ENCODE measurements around the gene TOX2. TPM values are rescaled to one million over a fixed set of nuclear protein-coding genes. Genes with fewer than 3 reads are reported as not detected.

The TOX2 gene
- total and polyA plus RNA-seq, 2 of the 4 experiments (the other 2 are of a cell fraction) = 1.3 to 17.5 TPM

DNA sequence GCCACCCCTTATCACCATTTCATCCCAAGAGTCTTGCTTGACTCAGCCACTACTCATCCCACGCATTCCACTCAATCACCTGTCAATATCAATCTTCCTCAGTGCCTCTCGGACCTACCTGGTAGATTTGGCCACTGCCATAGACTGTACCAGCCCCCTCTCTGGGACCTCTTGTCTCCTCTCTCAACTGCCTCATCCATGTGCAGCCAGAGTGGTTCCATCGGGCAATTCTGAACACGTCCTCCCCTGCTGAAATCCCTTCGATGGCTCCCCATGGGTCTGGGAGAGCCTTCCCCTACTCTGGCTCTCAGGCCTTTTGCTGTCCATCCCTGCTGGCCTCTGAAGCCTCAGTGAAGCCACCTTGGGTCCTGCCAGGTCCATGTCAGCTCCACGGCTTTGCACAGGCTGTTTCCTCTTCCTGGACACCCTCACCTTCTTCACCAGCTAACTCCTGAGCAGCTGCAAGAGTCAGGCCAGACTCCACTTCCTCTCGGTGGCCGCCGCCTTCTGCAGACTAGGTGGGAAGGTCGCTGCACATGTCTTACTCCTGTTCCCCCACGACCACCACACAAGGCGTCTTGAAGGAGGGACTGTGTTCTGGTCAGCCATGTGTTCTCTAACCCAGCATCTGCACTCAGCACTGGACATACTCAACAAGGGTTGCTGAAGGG lies 120.4 kb downstream of the TOX2 start:
- Histone ChIP-seq H2BK120ac (ENCODE audit: low read depth, low read length) (no peak overlapping the region), H3K18ac (ENCODE audit: low read depth, low read length) (no peak overlapping the region), H3K4ac (ENCODE audit: low read depth, low read length) (no peak overlapping the region), H2AFZ (replicated peaks; ENCODE audit: low read length, poor library complexity) (no peak overlapping the region), H3K23ac (ENCODE audit: low read depth, low read length) (no peak overlapping the region), H2BK5ac (ENCODE audit: low read depth, low read length, poor library complexity, severe bottlenecking) (no peak overlapping the region), H3K27ac (ENCODE audit: insufficient read depth, low read length) (no peak overlapping the region), H4K20me1 (ENCODE audit: insufficient read depth, low read length) (peaks cover 2% of the 10 kb centered on the region; the same call in 1 of the 2 replicates), H3K9me3 (ENCODE audit: control insufficient read depth, insufficient read depth, low read length) (no peaks in the 10 kb centered on the region), H3K27me3 (ENCODE audit: control insufficient read depth, insufficient read depth, low read length) (no peaks in the 10 kb centered on the region), H3K79me1 (ENCODE audit: low read depth in 1 of 2, low read length in 2 of 2) (peaks cover 16 to 62% of the 10 kb centered on the region in 2 experiments), H3K56ac (ENCODE audit: extremely low read depth, insufficient read depth, low read length) (no peak overlapping the region), H3K4me1 (ENCODE audit: control insufficient read depth, insufficient read depth, low read length) (no peaks in the 10 kb centered on the region), H3K36me3 (ENCODE audit: control insufficient read depth, insufficient read depth, low read length) (peaks cover 3% of the 10 kb centered on the region; the same call in 1 of the 2 replicates), H3K9me1 (ENCODE audit: insufficient read depth, low read length) (peaks cover 28% of the 10 kb centered on the region), H4K5ac (ENCODE audit: low read depth, low read length) (no peak overlapping the region), H3K4me2 (ENCODE audit: low read depth, low read length) (no peak overlapping the region), H4K8ac (ENCODE audit: low read depth in 2 of 2, low read length in 2 of 2) (no peak overlapping the region), H3K9ac (ENCODE audit: low read depth, low read length) (no peak overlapping the region), H3K4me3 (ENCODE audit: insufficient read depth, low read depth, low read length) (no peak overlapping the region), H2AK9ac (replicated peaks; ENCODE audit: low read depth, low read length, poor library complexity) (no peak overlapping the region), H2AK5ac (ENCODE audit: low read depth, low read length) (no peak overlapping the region), H2BK15ac (ENCODE audit: low read depth, low read length) (no peak overlapping the region), H2BK20ac (ENCODE audit: low read depth, low read length) (no peak overlapping the region), H4K91ac (ENCODE audit: insufficient read depth, low read depth, low read length) (no peak overlapping the region), H3K14ac (replicated peaks; ENCODE audit: low read depth, low read length) (no peak overlapping the region)
- no TSS peak for BruUV-seq (replicated peaks)
- in situ Hi-C loops (cut with MboI; ENCODE audit: low sequenced_read_pairs) (no loop called here), dilution Hi-C loops (cut with HindIII; ENCODE audit: low sequenced_read_pairs, unreplicated experiment) (no loop called here), intact Hi-C loops (cut with micrococcal nuclease) (no loop called here)
- no peak for TF ChIP-seq RCOR1 (IDR thresholded peaks at IDR 0.05; ENCODE audit: insufficient replicate concordance, low read length)
- no peak for TF ChIP-seq NFE2L2 (IDR thresholded peaks at IDR 0.05; ENCODE audit: low read depth, low read length)
- no peak for TF ChIP-seq SMC3 (IDR thresholded peaks at IDR 0.05; ENCODE audit: low read depth, low read length)
- 84% methylated on average over 4 of the region's 12 CpGs; no CpG with 5 or more reads in 1 of the 2 experiments for WGBS, 2 experiments (ENCODE audit: extremely low coverage in 2 of 2, insufficient read length in 1 of 2)
- no peak for DNase-seq
- POLR2A ChIA-PET (ENCODE audit: unreplicated experiment) = no interaction called here
- ATAC-seq (ENCODE audit: low read depth) = no peak
- CTCF ChIA-PET = no interaction called here

Measured in IMR-90 (cell line).